AG08395 (cell line): ENCODE data around the gene CBLIF.
"Not testable (repeated sequence)": the region's sequence is repeated elsewhere in the genome, so short reads cannot be mapped to it uniquely, and the experiment has no call there.

Experiments
- DNase-seq: peaks from one replicate; pipeline ENCODE4 v3.0.0; 2012; ENCODE audit warnings: mixed read lengths, low spot score

The CBLIF gene

DNA sequence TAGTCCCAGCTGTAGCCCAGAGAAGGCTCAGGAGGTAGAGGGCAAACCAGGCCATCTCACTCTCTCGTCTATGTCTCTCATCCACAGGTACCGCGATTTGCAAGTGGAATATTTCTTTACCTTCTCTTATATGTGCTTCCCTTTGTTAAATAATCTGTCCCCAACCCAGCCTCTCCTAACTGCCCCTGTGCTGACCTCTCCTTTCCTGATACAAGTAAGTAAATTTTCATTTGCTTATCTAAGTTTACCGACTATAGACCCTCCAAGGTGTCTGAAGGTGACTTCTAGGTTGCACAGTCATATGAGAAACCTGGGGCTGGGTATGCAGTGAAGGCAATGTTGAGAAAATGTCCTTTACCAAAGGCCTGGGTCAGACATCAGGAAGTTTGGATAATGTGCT lies at the start of gene CBLIF:
CBLIF (minus strand) TSS at position 101 of the 400 bp plus-strand sequence; CDS start at position 55, 46 bp downstream.
- DNase-seq, result no peak

DNA sequence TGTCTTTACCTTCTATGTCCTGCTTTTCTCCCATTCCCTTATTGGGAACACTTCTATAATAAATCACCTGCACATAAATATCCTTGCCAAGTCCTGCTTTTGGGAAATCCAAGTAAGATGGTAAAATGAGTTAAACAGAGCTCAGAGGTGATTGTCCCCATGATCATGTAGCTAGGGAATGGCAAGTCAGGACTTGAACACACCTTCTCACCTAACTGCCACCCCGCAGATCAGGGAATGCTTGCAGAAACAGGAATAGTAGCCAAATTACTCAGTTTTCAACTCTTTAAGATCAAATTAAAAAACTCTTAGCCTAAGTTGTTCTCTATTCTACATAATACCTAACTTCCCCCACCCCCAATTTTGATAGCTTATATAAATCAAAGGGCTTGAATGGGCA lies 49.3 kb upstream of the CBLIF start:
- DNase-seq, result no peak

DNA sequence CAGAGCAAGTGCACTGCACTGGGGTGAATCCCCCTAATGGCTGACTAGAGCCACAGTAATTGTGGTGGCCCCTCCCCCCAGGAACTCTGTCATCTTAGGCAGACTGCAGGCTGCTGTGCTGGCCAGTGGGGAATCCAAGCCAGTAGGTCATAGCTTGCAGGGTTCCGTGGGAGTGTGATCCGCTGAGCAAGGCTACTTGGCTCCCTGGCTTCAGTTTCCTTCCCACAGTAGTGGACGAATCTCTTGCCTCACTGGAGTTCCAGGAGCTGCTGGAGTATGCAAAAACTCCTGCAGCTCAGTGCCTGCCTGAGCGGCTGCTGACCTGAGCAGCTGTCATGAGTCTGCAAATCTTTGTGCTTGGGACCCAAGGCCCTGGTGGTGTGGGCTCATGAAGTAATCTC lies 46.5 kb upstream of the CBLIF start:
- DNase-seq, result no peak

DNA sequence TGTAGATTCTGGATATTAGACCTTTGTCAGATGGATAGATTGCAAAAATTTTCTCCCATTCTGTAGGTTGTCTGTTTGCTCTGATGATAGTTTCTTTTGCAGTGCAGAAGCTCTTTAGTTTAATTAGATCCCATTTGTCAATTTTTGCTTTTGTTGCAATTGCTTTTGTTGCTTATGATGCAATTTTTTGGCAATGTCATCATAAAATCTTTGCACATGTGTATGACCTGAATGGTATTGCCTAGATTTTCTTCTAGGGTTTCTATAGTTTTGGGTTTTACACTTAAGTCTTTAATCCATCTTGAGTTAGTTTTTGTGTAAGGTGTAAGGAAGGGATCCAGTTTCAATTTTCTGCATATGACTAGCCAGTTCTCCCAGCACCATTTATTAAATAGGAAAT lies 41.9 kb upstream of the CBLIF start:
- DNase-seq, result not testable (repeated sequence)

DNA sequence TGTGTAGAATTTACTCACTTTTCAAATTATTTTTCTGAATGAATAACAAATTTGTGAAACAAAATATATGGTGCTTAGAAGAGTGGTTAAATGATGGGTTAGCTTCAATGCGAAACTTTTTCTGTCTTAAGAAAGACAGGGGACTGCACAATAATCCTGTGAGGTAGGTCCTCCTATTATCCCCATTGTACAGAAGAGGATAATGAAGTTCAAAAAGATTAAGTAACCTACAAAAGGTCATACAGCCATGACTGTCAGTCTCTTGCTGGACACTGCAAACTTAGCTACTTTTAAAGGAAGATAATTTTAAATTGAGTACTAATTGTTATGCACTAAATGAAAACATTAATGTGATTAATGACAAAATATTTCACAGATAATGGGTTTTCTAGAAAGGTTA lies 38.3 kb upstream of the CBLIF start:
- no peak for DNase-seq

DNA sequence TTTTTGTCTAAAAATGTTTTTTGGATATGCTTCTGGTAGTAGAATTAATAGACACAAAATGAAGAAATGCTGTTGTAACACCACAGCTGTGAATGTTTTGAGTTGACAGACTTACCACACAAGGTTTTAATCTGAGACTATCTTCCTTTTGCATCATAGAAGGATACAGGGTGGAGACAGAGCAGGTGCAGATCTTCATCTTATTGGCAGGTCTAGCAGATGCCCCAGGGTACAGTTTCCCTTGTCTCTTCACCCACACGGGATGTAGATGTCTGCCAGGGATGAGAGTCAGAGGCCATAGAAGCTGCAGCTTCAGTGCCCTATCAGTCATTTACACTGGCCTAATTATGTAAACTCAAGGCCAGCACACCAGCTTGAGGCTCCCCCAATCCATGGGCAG lies 34.3 kb upstream of the CBLIF start:
- no peak for DNase-seq

DNA sequence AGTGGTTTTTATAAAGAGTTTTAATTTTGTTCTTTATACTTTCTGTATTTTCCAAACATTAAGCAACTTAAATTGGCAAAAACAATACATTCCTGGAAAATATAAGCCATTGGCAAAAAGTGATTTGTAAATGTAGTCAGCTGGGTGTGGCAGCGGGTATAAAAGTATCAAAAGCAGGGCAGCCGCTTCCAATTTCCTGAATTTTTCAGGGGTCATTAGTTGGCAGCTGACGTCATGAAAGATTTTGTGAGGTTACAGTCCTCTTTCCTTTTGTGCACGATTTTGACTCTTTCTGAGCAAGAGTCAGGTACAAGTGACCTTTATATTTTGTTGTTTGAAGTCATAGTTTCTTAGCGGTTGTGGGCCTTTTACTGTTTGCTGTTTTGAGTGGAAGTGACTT lies 33.3 kb upstream of the CBLIF start, which contains the start of gene OOSP3:
OOSP3 (plus strand) TSS at position 208 of the 400 bp plus-strand sequence; CDS start at position 235, 27 bp downstream.
- no peak for DNase-seq

DNA sequence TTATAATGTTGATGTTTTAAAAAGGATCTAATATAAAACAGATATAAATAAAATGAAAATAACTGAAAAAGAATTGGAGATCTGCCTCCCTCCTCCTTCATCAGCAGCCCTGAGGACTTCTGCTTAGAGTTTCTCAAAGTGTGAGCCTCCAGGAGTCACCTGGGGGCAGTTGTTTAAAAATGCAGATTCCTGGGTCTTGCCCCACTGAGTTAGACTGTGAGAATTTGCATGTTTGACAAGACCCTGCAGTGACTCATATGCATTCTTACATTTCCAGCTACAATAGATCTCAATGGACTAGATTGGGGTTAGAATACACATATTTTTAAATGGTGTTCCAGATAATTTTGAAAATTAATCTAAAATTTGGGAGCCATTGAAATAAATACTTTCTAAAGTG lies 32.5 kb upstream of the CBLIF start:
- no peak for DNase-seq

DNA sequence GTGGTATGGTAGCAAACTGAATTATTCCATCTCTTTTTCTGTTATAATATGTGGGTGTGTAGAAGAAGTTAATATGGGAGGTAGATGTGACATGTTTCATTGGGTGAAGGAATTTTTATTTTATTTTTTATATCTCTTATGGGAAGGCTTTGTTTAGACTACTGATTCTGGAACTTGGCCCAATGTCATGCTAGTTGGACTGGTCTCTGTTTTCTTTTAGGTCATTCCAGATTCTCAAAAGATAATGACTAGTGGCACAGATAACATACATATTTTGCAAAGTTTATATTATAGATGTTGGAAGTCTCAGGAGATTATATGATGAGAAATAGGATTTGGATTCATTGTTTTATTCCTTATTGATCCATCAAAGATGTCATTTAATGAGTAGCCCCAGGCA lies 32.0 kb upstream of the CBLIF start:
- DNase-seq, result no peak

DNA sequence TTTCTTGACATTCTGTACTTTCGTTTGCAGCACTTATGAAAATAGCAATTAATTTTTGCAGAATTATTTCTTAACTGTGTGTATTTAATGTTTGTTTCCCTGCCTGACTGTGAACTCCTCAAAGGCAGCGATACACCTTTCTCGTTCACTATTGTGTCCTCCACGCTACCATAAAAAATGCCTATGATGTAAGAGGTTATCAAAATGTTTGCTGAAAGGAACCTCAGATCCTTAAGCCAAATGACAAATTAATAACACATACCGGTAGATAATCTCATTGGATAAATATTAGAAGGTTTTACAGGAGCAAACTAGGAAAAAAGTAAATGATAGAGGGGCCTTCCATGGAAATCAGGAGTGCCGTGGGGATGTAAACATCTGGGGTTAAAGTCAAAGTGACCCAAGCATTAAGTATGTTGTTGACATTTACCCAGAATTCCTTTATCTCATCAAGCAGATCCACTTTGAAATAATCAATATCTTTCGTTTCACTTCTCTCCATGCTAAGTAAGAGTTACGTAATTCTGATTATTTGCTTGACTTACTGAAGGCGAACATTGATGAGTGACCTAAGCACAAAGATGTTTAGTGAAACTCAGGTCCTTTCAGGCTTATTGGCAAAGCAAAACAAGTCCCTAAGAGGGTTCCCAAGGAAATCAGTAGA lies 30.7 kb upstream of the CBLIF start:
- no peak for DNase-seq

DNA sequence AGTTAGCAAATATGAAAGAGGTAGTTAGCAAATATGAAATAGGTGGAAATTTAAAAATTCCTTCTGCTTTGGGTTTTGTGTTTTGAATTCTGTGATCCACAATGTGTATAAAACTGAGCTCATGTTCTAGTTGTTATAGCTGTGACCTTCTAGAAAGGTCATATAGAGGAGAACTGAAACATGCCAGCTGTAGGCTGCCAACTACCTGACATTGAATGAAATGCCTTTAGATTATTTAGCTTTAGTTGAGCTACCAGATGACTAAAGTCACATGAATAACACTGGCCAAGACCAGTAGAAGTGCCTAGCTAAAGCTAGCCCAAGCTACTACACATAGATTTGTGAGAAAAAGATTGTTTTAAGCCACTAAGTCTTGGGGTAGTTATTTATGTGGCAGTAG lies 26.8 kb upstream of the CBLIF start:
- no peak for DNase-seq

DNA sequence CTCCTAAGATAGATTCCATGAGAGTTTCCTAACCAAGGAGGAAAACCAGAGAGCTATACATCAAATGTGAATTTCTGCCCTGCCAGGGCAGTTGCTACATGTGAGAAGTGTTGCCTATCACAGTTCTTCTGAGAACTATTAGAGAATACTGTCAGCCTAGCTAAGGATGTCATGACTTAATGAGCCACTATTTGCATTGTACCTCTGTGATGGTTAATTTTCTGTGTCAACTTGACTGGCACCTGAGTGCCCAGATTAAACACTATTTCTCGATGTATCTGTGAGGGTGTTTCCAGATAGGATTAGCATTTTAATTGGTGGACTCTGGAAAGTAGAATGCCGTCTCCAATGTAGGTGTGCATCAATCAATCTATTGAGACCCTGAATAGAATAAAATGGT lies 22.6 kb upstream of the CBLIF start:
- DNase-seq, result no peak

DNA sequence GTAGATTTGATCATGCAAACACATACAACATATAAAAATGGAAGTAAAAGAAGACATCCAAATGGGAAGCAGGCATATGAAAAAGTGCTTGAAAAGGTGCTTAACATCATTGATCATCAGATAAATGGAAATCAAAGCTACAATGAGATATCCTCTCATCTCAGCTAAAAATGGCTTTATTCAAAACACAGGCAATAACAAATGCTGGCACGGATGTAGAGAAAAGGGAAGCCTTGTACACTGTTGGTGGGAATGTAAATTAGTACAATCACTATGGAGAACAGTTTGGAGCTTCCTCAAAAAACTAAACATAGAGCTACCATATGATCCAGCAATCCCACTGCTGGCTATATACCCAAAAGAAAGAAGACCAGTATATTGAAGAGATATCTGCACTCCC lies 21.5 kb upstream of the CBLIF start:
- no peak for DNase-seq

DNA sequence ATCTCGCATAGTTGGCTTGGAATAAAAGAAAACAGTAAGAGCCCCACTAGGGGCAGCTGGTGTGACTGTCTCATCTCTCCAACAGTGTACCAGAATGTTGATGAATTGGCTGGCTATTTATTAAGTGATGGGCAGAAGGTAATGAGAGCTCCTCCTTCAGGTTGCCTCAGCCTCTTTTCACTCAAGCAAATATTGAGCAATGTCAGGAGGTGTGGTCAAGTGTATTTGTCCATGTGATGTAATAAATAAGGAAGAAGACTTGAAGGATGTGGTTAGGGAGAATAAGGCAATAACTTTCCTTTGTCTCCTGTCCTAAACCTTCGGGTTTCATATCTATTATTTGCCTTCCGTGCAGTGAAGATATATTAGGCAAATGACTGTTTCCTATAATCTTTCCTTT lies 21.1 kb upstream of the CBLIF start, which contains the start of gene TCN1:
TCN1 (minus strand) TSS at position 91 of the 400 bp plus-strand sequence; CDS start at position 74, 17 bp downstream.
- DNase-seq, result no peak

DNA sequence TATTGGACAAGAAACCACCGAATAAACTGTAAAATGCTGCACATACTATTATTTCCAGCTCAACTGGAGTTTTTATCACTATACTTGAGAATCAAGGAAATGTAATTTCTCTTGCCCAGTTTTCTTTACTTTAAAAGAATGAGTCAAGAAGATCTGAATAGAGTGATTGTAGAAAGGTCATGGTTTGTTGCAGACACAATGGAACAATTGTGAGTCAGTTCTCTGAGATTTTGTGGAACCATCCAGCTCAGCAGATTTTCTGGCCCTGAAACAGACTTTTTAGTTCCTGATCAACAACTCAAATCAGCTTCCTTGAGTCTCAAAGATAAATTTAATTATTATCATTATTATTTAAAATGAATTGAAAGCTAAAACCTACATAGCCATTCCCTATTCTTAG lies 19.7 kb upstream of the CBLIF start:
- DNase-seq, result no peak

DNA sequence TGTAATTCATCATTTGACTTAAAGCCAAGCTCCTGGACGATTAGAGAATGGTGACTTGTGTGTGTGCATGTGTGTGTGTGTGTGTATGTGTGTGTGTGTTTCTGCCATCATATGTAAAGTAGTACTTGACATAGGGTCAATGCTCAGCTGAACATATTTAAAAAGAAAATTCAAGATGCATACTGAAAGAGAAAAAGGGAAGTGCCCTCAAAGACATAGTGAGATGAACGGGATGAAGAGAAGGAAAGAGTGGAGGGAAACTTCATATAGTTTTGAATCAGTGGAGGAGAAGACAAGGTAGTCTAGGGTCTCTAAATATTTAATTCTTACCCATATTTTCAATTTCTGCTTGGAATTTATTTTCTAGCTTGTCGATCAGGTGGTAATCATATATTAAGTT lies 17.0 kb upstream of the CBLIF start:
- no peak for DNase-seq

DNA sequence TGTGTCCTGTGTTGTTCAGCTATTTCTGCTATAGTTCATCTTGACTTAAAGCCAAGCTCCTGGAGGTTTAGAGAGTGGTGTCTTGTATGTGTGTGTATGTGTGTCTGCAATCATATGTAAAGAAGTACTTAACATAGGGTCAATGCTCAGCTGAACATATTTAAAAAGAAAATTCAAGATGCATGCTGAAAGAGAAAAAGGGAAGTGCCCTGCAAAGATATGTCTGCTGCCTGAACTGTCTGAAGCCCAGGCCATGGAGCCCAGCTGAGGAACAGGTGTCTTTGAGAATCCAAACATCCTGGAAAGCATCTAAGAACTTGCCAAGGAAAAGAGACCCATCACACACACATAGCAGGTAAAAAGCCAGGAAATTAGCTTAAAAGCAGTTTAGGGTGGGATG lies 14.4 kb upstream of the CBLIF start:
- DNase-seq, result no peak

DNA sequence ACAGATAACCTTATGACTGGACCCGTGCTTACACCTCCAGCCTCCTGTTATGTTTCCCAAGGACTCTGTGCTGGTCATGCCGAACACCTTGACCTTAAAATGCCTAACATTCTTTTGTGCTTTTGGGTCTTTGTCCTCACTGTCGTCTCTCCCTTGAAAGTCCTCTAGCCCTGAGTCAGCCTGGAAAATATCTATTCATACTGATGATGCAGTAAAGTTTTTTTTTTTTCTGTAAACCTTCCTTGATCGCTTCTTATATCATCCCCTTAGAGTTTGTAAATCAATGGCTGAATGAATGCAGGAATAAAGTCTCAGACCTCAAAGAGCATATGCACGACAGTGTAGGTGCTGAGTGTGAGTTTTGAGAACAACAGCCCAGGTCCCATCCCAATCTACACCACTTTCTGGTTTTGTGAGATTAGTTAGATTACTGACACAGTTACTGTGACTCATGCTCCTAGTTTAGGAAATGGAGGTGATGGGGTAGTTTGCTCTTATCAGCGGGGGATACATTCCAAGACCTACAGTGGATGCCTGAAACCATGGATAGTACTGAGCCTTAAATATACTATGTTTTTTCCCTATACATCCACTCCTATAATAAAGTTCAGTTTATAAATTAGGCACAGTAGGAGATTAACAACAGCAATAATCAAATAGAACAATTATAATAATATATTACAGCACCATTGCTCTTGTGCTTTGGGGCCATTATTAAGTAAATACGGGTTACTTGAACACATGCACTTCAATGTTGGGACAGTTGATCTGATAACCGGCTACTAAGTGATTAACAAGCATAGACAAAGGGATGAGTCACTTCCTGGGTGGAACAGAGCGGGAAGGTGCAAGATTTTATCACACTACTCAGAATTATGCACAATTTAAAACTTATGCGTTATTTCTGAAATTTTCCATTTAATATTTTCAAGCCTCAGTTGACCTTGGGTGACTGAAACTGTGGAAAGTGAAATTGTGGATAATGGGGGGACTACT lies 12.4 kb upstream of the CBLIF start:
- no peak for DNase-seq

DNA sequence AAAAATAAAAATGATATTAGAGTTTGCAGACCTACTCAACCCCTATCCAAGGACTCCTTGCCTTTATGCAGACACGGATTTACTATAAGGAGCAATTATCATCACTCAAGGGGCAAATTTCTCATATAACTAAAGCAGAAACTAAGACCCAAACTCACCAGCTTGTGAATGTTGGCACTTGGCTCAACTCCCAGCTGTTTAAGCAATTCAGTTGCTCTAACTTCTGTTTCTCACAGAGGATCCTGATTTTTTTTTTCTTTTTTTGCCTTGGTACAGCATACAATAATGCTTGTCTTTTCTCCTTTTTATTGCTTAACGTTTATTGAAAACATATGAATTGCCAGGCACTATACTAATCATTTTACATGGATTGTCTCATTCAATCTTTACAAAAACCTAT lies 9.6 kb upstream of the CBLIF start:
- DNase-seq, result no peak

DNA sequence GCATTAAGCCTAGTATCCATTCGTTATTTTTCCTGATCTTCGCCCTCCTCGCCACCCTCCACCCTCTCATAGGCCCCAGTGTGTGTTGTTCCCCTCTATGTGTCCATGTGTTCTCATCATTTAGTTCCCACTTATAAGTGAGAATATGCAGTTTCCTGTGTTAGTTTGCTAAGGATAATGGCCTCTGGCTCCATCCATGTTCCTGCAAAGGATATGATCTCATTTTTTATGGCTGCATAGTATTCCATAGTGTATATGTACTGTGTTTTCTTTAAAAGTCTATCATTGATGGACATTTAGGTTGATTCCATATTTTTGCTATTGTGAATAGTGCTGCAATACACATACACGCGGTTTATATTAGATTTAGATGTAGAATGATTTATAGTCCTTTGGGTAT lies 6.1 kb upstream of the CBLIF start:
- DNase-seq, result not testable (repeated sequence)

DNA sequence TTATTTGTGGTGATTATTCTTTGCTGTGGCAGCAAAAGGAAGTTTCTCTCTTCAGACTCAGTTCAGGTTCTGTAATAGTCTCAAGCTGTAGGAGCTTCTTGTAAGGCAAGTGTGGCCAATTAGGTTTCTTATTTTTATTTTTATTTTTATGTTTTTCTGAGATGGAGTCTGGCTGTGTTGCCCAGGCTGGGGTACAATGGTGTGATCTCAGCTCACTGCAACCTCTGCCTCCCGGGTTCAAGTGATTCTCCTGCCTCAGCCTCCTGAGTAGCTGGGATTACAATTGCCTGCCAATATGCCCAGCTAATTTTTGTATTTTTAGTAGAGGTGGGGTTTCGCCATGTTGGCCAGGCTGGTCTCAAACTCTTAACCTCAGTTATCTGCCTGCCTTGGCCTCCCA lies 4.3 kb upstream of the CBLIF start:
- not testable (repeated sequence) for DNase-seq

DNA sequence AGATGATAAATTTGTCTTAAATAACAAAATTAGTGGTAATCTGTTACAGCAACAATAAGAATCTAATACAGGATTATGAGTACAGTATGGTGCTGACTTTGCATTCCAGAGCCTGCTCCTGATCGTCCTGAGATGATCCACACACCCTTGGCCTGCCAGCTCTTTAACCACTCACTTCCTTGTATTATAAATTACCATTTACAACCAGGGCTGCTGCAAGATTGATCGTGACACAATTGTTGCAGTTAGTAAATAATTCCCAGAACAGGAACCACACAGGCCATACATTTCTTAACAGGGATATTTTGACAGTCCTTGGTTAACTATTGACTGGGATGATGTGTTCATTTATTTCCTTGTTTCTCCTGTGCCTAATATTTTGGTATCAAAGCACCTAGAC lies 3.8 kb upstream of the CBLIF start:
- DNase-seq, result no peak

DNA sequence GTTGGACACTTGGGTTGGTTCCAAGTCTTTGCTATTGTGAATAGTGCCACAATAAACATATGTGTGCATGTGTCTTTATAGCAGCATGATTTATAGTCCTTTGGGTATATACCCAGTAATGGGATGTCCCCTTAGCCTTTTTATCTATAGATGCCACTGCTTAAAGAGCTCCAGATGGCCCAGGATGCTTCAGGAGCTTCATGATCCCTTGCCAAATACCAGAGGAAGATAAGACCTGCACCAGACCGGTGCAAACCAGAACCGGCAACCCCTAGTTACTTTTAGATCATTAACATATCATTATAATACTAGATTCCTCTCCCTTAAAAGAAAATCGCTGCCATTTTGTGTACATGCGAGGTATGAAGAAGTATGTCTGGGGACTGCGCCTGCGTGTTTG lies 3.1 kb upstream of the CBLIF start:
- not testable (repeated sequence) for DNase-seq
